BLaER1 treated with 17β-estradiol and CSF1 and Interleukin-3, amounts not matched to agents 10 nM and 100 nM (cell line): ENCODE measurements around the gene PNPLA3.

Source experiments
- H3K27ac ChIP-seq, 11 experiments: shearing (Covaris generic); formaldehyde crosslinking; 2 replicates each; pipeline ENCODE4 v1.8.1; 2022
- H3K27me3 ChIP-seq, 11 experiments: shearing (Covaris generic); formaldehyde crosslinking; 2 replicates each; pipeline ENCODE4 v1.8.1; 2022
- H3K36me3 ChIP-seq, 11 experiments: shearing (Covaris generic); formaldehyde crosslinking; 2 replicates each; pipeline ENCODE4 v1.8.1; 2022
- H3K4me1 ChIP-seq, 10 experiments: shearing (Covaris generic); formaldehyde crosslinking; 2 replicates each; pipeline ENCODE4 v1.8.1; 2022
- H3K4me2 ChIP-seq, 11 experiments: shearing (Covaris generic); formaldehyde crosslinking; 2 replicates each; pipeline ENCODE4 v1.8.1; 2022
- H3K4me3 ChIP-seq, 10 experiments: shearing (Covaris generic); formaldehyde crosslinking; 2 replicates each; pipeline ENCODE4 v1.8.1; 2022
- H3K9ac ChIP-seq, 11 experiments: shearing (Covaris generic); formaldehyde crosslinking; 2 replicates each; pipeline ENCODE4 v1.8.1; 2022
- H3K9me3 ChIP-seq, 11 experiments: shearing (Covaris generic); formaldehyde crosslinking; replicated peaks in 1 of 11; 2 replicates each; pipeline ENCODE4 v1.8.1; 2022
- H4K20me1 ChIP-seq, 11 experiments: shearing (Covaris generic); formaldehyde crosslinking; 2 replicates each; pipeline ENCODE4 v1.8.1; 2022
- Cebpa-rat ChIP-seq, 11 experiments: shearing (Covaris generic); IDR thresholded peaks; 2 replicates each; pipeline ENCODE4 v1.8.1; 2022

PNPLA3 gene

GRCh38 chr22:43995798-43996169 is 72.2 kb downstream of the PNPLA3 start:
- peak overlapping the region; percentile 77 to 96 (median 90) for H3K4me2 ChIP-seq
- peak overlapping the region; percentile 20 to 69 (median 55); a peak in 20 of 22 replicates for H3K27ac ChIP-seq

GRCh38 chr22:43996170-43996980 is 72.8 kb downstream of the PNPLA3 start:
- Histone ChIP-seq H4K20me1 (peaks cover 0 to 42% (median 34%) of the 10 kb centered on the region in 11 experiments; a peak in 17 of 22 replicates), H3K4me3 (peak overlapping the region; percentile 46 to 70 (median 54); a peak in 19 of 20 replicates), H3K4me2 (peak overlapping the region; percentile 77 to 96 (median 90)), H3K27ac (peak overlapping the region; percentile 20 to 69 (median 49); a peak in 19 of 22 replicates), H3K36me3 (peaks cover 45 to 79% (median 61%) of the 10 kb centered on the region in 11 experiments), H3K9ac (peak overlapping the region in 10 of 11 experiments; percentile 43 to 72 (median 60); a peak in 21 of 22 replicates), H3K4me1 (peaks cover 28 to 53% (median 47%) of the 10 kb centered on the region in 10 experiments), H3K9me3 (no peaks in the 10 kb centered on the region), H3K27me3 (no peaks in the 10 kb centered on the region)
- TF ChIP-seq Cebpa-rat (IDR thresholded peaks at IDR 0.05), result no peak

More at GRCh38 chr22:43995798-43996169, 72.2 kb downstream of the PNPLA3 start:
- TF ChIP-seq Cebpa-rat (IDR thresholded peaks at IDR 0.05), result no peak
- Histone ChIP-seq H3K4me1 (peaks cover 28 to 53% (median 47%) of the 10 kb centered on the region in 10 experiments), H4K20me1 (peaks cover 0 to 42% (median 34%) of the 10 kb centered on the region in 11 experiments; a peak in 17 of 22 replicates), H3K4me3 (peak overlapping the region; percentile 46 to 70 (median 54); a peak in 19 of 20 replicates), H3K9ac (peak overlapping the region in 10 of 11 experiments; percentile 43 to 72 (median 60); a peak in 19 of 22 replicates), H3K9me3 (no peaks in the 10 kb centered on the region), H3K27me3 (no peaks in the 10 kb centered on the region), H3K36me3 (peaks cover 51 to 85% (median 67%) of the 10 kb centered on the region in 11 experiments)

- Histone ChIP-seq H3K27me3 (no peaks in the 10 kb centered on the region), H3K4me2 (peak overlapping the region; percentile 77 to 96 (median 90); a peak in 20 of 22 replicates), H3K9ac (peak overlapping the region in 3 of 11 experiments; percentile 58 to 72 (median 59); a peak in 1 of 22 replicates), H4K20me1 (peaks cover 0 to 38% (median 31%) of the 10 kb centered on the region in 11 experiments; a peak in 17 of 22 replicates), H3K27ac (peak overlapping the region in 4 of 11 experiments; percentile 46 to 69 (median 65); a peak in 4 of 22 replicates), H3K9me3 (no peaks in the 10 kb centered on the region), H3K4me3 (no peak overlapping the region), H3K4me1 (peaks cover 28 to 53% (median 47%) of the 10 kb centered on the region in 10 experiments), H3K36me3 (peaks cover 39 to 74% (median 55%) of the 10 kb centered on the region in 11 experiments)
- TF ChIP-seq Cebpa-rat (IDR thresholded peaks at IDR 0.05), result no peak
These were observed 73.3 kb downstream of the PNPLA3 start for GRCh38 chr22:43996981-43997265.
